GM19035 (cell line): ENCODE data around the gene IGF2R.
"Not testable (repeated sequence)": the region's sequence is repeated elsewhere in the genome, so short reads cannot be mapped to it uniquely, and the experiment has no call there.

Experiments
- ATAC-seq: cut with Tn5 transposase; IDR thresholded peaks from one replicate; pipeline ENCODE4 v1.9.1; 2021; ENCODE audit not compliant: unreplicated experiment

IGF2R gene

DNA sequence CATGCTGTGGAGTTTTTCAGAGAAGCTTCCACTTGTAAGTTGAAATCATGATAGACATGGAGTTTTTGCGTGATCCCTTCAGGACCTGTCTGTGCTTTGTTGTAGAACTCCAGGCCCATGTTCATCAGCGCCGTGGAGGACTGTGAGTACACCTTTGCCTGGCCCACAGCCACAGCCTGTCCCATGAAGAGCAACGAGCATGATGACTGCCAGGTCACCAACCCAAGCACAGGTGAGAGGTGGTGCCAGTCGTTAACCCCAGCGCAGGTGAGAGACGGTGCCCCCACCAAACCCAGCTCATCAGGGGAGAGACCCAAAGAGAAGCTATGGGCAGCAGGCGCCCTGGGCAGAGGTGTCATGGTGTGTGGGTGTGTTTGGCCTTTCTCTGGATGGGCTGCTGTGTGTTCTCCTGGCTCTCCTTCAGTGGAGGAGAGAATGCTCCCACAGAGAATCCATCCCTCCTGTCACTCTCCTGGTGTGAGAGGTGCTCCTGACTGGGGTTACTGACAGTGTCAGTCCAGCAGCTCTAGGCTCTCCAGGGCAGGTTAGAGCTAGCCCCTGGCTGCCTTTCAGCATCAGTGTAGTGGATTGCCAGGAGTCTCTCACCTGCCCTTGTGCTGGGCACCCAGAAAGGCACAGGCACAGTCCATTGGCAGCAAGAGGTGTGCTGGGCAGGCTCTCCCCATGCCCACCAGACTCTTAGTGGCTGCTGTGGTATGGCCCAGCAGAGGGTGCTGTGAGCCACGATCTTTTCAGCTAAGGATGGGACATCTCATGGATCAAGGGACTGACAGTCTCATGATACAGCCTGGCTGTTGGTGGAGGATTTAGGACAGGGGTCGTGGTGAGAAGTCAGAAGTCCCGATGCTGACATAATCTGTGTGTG lies 103.2 kb downstream of the IGF2R start:
- no peak for ATAC-seq

GRCh38 chr6:160073272-160073671 lies 104.4 kb downstream of the IGF2R start:
- no peak for ATAC-seq

- ATAC-seq: no peak
Measured at GRCh38 chr6:160076009-160076408, 107.1 kb downstream of the IGF2R start.

- ATAC-seq: no peak
Measured at GRCh38 chr6:160077024-160077423, 108.1 kb downstream of the IGF2R start.

- no peak for ATAC-seq
Measured at GRCh38 chr6:160077526-160077925, 108.6 kb downstream of the IGF2R start.

DNA sequence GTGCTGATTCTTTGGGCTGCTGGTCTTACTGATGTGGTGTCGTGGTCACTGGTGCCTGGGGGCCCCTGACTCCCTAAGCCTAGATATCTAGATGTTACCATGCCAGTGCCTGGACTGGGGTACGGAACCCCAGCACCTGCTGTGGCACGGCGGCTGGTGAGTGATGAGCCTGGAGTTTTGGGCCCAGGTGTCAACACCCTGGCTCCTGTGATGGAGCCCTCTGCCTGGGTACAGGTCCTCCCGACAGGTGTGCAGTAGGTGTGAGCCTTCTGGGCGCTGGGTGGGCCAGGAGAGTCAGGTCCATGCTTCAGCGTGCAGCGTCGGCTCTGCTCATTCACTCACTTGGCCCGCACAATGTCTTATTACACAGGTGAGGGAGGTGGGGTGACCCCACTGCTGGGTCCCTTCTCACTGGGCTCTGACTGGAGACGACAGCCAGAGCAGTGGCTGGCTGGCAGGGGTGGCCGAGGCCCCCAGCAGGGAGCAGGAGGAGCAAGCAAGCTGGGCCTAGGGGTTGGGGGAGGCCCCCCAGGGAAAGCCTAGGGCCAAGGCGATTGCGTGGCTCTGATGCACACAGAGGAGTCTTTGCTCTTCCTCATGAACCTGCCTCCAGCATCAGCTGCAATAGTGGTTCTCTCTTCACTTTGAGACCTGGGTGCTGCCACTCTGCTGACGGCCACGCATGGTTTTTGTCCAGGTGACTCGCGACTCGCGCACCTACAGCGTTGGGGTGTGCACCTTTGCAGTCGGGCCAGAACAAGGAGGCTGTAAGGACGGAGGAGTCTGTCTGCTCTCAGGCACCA lies 110.2 kb downstream of the IGF2R start:
- ATAC-seq: no peak

GRCh38 chr6:160079686-160080043 lies 110.8 kb downstream of the IGF2R start:
- ATAC-seq: no peak

DNA sequence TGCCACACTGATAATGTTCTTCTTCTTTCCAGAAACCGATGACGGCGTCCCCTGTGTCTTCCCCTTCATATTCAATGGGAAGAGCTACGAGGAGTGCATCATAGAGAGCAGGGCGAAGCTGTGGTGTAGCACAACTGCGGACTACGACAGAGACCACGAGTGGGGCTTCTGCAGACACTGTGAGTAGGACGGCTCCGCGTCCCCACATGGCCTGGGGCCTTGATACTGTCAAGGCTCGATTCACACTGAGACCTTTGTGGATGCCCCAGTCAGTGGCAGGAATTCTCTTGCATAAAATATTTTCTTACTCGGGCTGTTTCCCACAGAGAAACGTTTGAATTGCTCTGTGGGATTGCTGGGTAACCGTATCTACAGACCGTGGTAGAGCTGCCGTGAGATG lies 111.2 kb downstream of the IGF2R start:
- no peak for ATAC-seq

- no peak for ATAC-seq
Measured at GRCh38 chr6:160081398-160081797, 112.5 kb downstream of the IGF2R start.

GRCh38 chr6:160082627-160083026 lies 113.7 kb downstream of the IGF2R start:
- no peak for ATAC-seq

- ATAC-seq: no peak
Measured at GRCh38 chr6:160084198-160084776, 115.4 kb downstream of the IGF2R start.

- no peak for ATAC-seq
Measured at GRCh38 chr6:160085226-160085625, 116.3 kb downstream of the IGF2R start.

DNA sequence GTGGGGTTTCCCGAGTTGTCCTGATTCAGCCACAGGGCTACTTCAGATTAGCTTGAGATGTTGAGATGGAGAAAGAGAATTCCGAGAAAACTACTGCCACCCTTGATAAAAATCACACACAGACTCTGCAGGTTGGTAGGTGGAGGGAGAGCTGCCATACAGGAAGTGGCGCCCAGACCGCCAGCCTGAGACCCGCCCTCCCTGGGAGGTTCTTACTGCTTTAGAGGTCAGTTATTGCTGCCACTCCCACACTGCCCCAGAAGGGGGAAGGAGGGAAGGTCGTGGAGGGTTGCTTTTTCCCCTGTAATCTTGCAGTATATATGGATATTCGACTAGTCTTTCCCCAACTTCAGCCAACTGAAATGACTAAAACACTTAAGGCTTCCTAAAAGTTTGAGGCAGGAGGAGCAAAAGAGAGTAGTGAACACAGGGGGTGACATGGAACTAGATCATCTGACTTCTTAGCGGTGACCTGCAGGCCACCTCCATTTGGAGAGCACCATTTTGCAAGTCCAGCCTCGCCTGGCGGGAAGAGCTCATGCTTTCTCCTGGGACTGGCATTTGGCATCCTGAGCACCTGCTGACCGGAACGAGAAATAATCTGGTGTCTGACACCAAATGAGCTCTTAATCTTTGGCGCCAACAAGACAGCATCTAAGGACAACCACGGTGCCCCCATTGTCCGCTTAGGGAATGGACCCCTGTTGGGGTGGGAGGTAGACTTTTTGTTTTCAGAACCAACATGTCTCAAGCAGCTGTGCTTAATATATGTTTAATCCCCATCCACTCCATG lies 117.0 kb downstream of the IGF2R start:
- no peak for ATAC-seq

DNA sequence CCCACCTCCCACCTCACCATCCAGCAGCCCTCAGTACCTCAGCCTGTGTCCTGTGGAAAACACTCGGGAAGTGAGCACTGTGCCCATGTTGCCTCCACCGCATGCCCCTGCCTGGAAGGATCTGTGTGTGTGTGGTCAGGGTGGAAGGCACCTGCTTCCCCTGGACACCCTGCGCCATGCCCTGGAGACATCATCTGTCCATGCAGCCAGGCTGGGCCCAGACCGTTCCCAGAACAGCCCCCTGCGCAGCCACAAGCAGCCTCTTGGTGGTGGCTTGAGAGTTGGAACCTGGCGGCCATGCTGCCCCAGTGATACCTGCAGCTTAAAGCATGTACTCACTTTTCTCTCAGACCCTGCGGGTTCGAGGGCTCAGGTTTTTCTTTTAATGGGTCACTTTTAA lies 117.9 kb downstream of the IGF2R start:
- no peak for ATAC-seq

DNA sequence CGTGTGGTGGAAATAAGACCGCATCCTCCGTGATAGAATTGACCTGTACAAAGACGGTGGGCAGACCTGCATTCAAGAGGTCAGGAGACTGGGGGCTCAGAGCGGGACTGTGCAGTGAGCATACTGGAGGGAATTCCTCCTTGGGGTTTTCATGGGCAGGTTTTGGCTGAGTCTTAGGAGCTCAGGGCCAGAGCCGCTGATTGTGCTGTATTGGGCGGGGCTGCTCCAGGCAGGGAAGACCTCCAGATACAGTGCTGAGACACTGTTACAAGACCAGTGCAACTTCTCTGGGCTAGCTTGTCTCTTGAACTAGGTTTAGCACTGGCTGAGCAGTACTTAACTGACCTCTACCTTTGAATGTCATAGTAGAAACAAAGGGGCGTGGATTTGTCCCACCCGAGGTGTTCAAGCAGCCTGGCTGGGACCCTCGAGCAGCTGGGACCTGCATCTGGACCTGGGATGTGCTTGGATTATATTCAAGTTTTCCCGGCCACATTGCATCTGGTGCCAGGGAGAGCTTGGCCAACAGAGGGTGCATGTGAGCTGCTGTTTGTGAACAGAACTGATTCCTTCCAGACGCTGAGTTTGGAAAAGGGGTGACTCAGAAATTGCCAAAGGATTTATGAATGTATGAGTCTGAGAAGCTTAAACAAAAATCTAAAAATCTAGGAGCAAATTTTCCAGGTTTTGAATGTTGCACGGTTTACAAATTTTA lies 119.3 kb downstream of the IGF2R start:
- ATAC-seq: no peak

DNA sequence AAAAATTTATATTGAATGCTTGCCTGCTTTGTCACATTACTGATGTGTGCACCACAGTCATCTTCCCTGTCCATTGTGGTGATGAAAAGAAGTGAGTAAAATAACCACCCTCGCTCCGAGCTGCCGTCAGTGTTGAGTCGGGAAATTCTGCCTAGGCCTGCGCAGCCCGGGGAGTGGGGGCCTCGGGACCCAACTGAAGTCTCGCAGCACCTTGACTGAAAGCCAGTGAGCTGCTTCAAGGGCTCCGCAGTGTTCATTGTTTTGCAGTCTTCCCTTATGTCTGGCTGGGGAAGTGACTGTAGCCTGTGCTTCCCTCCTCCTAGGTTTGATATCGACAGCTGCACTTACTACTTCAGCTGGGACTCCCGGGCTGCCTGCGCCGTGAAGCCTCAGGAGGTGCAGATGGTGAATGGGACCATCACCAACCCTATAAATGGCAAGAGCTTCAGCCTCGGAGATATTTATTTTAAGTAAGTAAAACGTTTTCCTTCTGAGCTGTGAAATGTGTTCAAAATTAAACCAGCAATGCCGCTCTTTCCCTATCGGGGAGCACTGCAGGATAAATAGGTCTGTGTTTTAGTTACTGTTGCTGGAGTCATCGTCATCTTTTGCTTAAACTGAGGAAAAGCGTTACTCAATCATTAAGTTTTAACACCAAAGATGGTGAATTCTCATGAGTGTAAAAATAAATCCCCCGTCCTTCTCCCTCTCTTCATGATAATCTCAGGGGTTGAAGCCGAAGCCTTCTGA lies 120.1 kb downstream of the IGF2R start:
- ATAC-seq: no peak

GRCh38 chr6:160089534-160089897 lies 120.6 kb downstream of the IGF2R start:
- ATAC-seq: no peak

DNA sequence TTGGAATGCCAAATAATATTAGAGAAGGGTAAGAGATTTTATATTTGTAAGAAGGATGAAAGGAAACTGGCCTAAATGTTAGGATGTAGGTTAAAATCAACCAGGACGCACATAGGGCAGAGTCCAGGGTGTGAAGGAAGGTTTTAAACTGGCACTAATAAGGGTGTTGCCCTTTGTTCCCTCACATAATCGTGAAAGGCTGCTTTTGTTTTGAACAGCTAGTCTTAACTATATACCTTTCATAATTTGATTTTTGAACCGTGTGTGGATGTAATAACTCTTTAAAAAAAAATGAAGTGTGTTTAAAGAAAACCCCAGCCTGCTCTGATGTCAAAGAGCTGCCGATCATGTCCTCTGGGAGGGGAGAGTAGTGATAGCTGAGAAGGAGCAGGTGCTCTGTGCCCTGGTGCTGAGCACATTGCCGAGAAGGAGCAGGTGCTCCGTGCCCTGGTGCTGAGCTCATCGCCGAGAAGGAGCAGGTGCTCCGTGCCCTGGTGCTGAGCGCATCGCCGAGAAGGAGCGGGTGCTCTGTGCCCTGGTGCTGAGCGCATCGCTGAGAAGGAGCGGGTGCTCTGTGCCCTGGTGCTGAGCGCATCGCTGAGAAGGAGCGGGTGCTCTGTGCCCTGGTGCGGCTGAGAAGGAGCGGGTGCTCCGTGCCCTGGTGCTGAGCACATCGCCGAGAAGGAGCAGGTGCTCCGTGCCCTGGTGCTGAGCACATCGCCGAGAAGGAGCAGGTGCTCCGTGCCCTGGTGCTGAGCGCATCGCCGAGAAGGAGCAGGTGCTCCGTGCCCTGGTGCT lies 121.8 kb downstream of the IGF2R start:
- not testable (repeated sequence) for ATAC-seq

DNA sequence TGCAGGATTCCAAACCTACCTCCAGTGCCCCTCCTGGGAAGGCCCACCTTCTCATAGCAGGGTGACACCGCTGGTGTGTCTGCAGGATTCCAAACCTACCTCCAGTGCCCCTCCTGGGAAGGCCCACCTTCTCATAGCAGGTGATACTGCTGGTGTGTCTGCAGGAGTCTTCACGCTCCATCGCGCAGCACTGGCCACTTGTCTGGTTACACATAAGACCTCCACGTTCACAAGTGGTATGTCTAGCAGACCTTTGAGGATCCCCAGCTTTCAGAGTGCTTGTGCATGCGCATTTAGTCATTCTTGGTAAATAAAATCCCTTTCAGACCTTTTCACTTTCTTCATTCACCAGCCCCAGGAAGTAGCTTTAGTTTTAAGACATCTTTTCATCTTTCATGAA lies 123.3 kb downstream of the IGF2R start:
- not testable (repeated sequence) for ATAC-seq
